Caco-2 (cell line): ENCODE data around the gene GALNT12. TPM values are rescaled to one million over a fixed set of nuclear protein-coding genes. Genes with fewer than 3 reads are reported as not detected.

Source experiments
- BruUV-seq: library from RNA; stranded (reverse); fragments of 400-500 nt; replicated peaks from 2 replicates; lab custom pipeline; 2021; lab: Mats Ljungman, UMichigan
- CTCF ChIA-PET: fragments of 300-600 bp; sonication (Branson Sonifier 250); formaldehyde crosslinking; loops from one replicate; lab custom pipeline; 2022; ENCODE audit warnings: antibody characterized with exemption; lab: Charles Lee
- POLR2A ChIA-PET: fragments of 300-600 bp; sonication (Branson Sonifier 250); formaldehyde crosslinking; loops from one replicate; lab custom pipeline; 2022; ENCODE audit warnings: antibody characterized with exemption; lab: Charles Lee
- DNase-seq, 2 experiments: peaks; one replicate each; pipeline versions ENCODE4 v3.0.0 to v3.0.0-alpha.2; 2020 to 2022
- H3K27me3 ChIP-seq: replicated peaks from 2 replicates; pipeline ENCODE4 v1.6.0; 2011; ENCODE audit warnings: low read length; ENCODE audit not compliant: control insufficient read depth, insufficient read depth
- H3K36me3 ChIP-seq: 2 replicates; pipeline ENCODE4 v1.5.1; 2011; ENCODE audit warnings: low read length; ENCODE audit not compliant: control insufficient read depth, insufficient read depth
- H3K4me1 ChIP-seq: fragments of 250-450 bp; sonication (Bioruptor Pico); 2 replicates; pipeline ENCODE4 v1.5.1; 2020; ENCODE audit warnings: mild to moderate bottlenecking
- H3K4me3 ChIP-seq: 2 replicates; pipeline ENCODE4 v1.5.1; 2011; ENCODE audit warnings: low read depth, mild to moderate bottlenecking, control low read depth, low read length
- H3K9me3 ChIP-seq: fragments of 250-450 bp; sonication (Bioruptor Pico); 2 replicates; pipeline ENCODE4 v1.5.1; 2020; ENCODE audit warnings: mild to moderate bottlenecking, moderate library complexity
- H3K27ac Mint-ChIP-seq: one replicate; pipeline ENCODE4 v1.8.0; 2022; ENCODE audit warnings: mixed read lengths; ENCODE audit not compliant: unreplicated experiment
- H3K27me3 Mint-ChIP-seq: one replicate; pipeline ENCODE4 v1.8.0; 2022; ENCODE audit warnings: mixed read lengths; ENCODE audit not compliant: insufficient read depth, unreplicated experiment
- H3K36me3 Mint-ChIP-seq: one replicate; pipeline ENCODE4 v1.8.0; 2022; ENCODE audit warnings: mild to moderate bottlenecking, mixed read lengths; ENCODE audit not compliant: insufficient read depth, unreplicated experiment
- H3K4me1 Mint-ChIP-seq: one replicate; pipeline ENCODE4 v1.8.0; 2022; ENCODE audit warnings: low read depth, mixed read lengths; ENCODE audit not compliant: unreplicated experiment
- H3K4me3 Mint-ChIP-seq: one replicate; pipeline ENCODE4 v1.8.0; 2022; ENCODE audit warnings: mild to moderate bottlenecking, moderate library complexity, mixed read lengths; ENCODE audit not compliant: unreplicated experiment
- H3K9me3 Mint-ChIP-seq: one replicate; pipeline ENCODE4 v1.8.0; 2022; ENCODE audit warnings: mixed read lengths; ENCODE audit not compliant: unreplicated experiment
- intact Hi-C: fragments of 100-400 bp; cut with micrococcal nuclease; formaldehyde crosslinking; loops from one replicate; pipeline ENCODE4 v1.10.0; 2022; ENCODE audit not compliant: unreplicated experiment
- total RNA-seq: library from RNA; stranded (reverse); gene quantifications from 2 replicates; pipeline ENCODE4 v1.2.3, GENCODE V29; 2022
- TF ChIP-seq, protein P1 (sequence below), 2 experiments: fragments of 200-600 bp in 1 of 2; IDR thresholded peaks; 1 replicate in 1 of 2; 2 replicates in 1 of 2; pipeline versions ENCODE4 v1.5.1 to v1.8.0; 2011 to 2022; ENCODE audit warnings: antibody characterized with exemption in 1 of 2, control low read depth in 1 of 2, inconsistent platforms in 1 of 2, low read depth in 1 of 2, low read length in 1 of 2, mild to moderate bottlenecking in 1 of 2, moderate library complexity in 1 of 2; ENCODE audit not compliant: insufficient read depth in 1 of 2, severe bottlenecking in 1 of 2, unreplicated experiment in 1 of 2

GALNT12 gene
- total RNA-seq, 1 experiment from 2014 or later = 3.6 TPM

DNA sequence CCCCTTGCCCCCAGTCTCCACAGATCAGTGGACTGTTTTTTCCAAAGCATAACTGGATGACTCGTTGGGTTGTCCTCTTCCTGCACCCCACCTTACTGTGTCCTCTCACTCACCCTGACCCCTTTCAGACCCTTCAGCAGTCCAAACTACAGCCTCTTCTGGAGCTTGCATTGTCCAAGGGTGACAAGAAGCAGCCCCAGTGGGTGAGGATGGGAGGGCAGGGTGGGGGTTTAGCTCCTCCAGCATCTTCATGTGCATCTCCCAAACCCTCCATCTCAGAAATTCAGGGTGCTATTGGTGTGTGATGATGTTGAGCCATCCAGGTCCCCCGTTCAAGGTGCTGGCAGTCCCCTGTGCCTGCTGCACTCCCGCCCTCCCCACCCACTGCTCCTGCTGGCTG, 73.9 kb downstream of the GALNT12 start:
- TF ChIP-seq, protein P1, sequence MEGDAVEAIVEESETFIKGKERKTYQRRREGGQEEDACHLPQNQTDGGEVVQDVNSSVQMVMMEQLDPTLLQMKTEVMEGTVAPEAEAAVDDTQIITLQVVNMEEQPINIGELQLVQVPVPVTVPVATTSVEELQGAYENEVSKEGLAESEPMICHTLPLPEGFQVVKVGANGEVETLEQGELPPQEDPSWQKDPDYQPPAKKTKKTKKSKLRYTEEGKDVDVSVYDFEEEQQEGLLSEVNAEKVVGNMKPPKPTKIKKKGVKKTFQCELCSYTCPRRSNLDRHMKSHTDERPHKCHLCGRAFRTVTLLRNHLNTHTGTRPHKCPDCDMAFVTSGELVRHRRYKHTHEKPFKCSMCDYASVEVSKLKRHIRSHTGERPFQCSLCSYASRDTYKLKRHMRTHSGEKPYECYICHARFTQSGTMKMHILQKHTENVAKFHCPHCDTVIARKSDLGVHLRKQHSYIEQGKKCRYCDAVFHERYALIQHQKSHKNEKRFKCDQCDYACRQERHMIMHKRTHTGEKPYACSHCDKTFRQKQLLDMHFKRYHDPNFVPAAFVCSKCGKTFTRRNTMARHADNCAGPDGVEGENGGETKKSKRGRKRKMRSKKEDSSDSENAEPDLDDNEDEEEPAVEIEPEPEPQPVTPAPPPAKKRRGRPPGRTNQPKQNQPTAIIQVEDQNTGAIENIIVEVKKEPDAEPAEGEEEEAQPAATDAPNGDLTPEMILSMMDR (IDR thresholded peaks at IDR 0.05; ENCODE audit: insufficient read depth in 1 of 2, low read depth in 1 of 2, low read length in 1 of 2, severe bottlenecking in 1 of 2, unreplicated experiment in 1 of 2) = no peak
- intact Hi-C loops = no loop called here
- no peak for DNase-seq
- no peaks in the 10 kb centered on the region for H3K36me3 ChIP-seq
- BruUV-seq = no TSS peak
- no peaks in the 10 kb centered on the region for H3K4me1 Mint-ChIP-seq
- H3K36me3 Mint-ChIP-seq = no peaks in the 10 kb centered on the region
- peaks cover 30% of the 10 kb centered on the region for H3K27me3 Mint-ChIP-seq
- no peak overlapping the region for H3K4me3 Mint-ChIP-seq
- no peaks in the 10 kb centered on the region for H3K9me3 Mint-ChIP-seq
- no peak overlapping the region for H3K27ac Mint-ChIP-seq
- CTCF ChIA-PET = no interaction called here
- H3K4me3 ChIP-seq = no peak overlapping the region
- no peaks in the 10 kb centered on the region for H3K4me1 ChIP-seq
- no peaks in the 10 kb centered on the region for H3K9me3 ChIP-seq
- POLR2A ChIA-PET = no interaction called here
- no peaks in the 10 kb centered on the region; the same call in 1 of the 2 replicates for H3K27me3 ChIP-seq

DNA sequence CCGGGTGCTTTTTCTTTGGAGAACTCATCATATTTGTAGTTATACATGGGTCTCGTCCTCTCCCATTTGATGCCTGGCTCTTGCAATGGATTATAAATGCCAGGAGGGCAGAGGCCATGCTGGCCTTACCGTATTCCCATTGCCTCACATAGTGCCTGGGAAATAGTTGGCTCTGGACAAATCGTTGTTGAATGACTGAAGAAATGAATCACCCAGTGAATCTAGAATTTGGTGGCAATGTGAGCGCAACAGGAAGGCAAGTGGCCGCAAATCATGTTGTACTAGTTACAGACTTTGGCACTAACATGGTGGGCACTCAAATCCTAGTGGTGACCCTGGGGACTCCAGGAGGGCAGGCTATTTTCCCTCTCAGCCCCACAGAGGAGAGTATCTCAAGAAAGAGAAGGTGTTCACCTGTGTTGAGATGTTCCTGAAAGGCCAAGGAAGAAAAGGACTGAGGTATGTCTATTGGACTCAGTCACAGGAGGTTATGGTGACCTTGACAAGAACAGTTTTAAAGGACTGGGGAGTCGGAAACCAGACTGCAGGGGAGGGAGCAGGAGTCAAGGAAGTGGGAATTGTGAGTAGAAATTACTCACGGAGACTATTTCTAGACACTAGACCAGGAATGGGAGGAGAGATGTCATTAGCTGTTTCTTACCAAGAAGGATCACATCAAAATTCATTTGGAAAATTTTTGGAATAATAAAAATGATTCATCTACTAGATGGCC, 74.5 kb downstream of the GALNT12 start:
- no TSS peak for BruUV-seq
- H3K4me1 Mint-ChIP-seq = no peaks in the 10 kb centered on the region
- Histone ChIP-seq H3K4me3 (no peak overlapping the region), H3K9me3 (no peaks in the 10 kb centered on the region), H3K36me3 (no peaks in the 10 kb centered on the region), H3K27me3 (no peaks in the 10 kb centered on the region; the same call in 1 of the 2 replicates), H3K4me1 (no peaks in the 10 kb centered on the region)
- intact Hi-C loops = no loop called here
- POLR2A ChIA-PET = no interaction called here
- no peak for DNase-seq
- CTCF ChIA-PET = no interaction called here
- peaks cover 30% of the 10 kb centered on the region for H3K27me3 Mint-ChIP-seq
- H3K9me3 Mint-ChIP-seq = no peaks in the 10 kb centered on the region
- no peaks in the 10 kb centered on the region for H3K36me3 Mint-ChIP-seq
- TF ChIP-seq, protein P1 (IDR thresholded peaks at IDR 0.05; ENCODE audit: insufficient read depth in 1 of 2, low read depth in 1 of 2, low read length in 1 of 2, severe bottlenecking in 1 of 2, unreplicated experiment in 1 of 2) = no peak
- H3K27ac Mint-ChIP-seq = no peak overlapping the region
- no peak overlapping the region for H3K4me3 Mint-ChIP-seq

DNA sequence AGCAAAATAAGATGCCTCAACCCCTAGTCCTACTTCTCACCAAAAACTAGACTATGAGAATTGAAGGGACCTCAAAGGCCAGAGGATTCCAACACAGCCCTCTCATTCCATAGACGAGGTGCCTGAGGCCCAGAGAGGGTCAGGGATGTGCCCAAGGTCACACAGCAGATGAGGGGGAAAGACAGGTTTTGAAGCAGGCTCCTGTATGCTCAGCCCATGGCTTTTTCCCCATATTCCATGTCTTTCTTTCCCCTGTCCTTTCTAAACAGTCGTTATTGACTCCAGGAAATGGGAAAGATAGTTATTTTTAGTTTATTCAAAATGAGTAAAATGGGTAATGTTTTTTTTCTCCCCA, 75.1 kb downstream of the GALNT12 start:
- DNase-seq = no peak
- Mint-ChIP-seq H3K27me3 (peaks cover 27% of the 10 kb centered on the region), H3K4me1 (no peaks in the 10 kb centered on the region), H3K4me3 (no peak overlapping the region), H3K36me3 (no peaks in the 10 kb centered on the region), H3K27ac (no peak overlapping the region), H3K9me3 (no peaks in the 10 kb centered on the region)
- Histone ChIP-seq H3K36me3 (no peaks in the 10 kb centered on the region), H3K27me3 (no peaks in the 10 kb centered on the region; the same call in 1 of the 2 replicates), H3K4me1 (no peaks in the 10 kb centered on the region), H3K9me3 (no peaks in the 10 kb centered on the region), H3K4me3 (no peak overlapping the region)
- intact Hi-C loops = no loop called here
- no TSS peak for BruUV-seq
- TF ChIP-seq, protein P1 (IDR thresholded peaks at IDR 0.05; ENCODE audit: insufficient read depth in 1 of 2, low read depth in 1 of 2, low read length in 1 of 2, severe bottlenecking in 1 of 2, unreplicated experiment in 1 of 2) = no peak
- POLR2A ChIA-PET = no interaction called here
- CTCF ChIA-PET = no interaction called here
